Measurements from ENCODE around the gene CSNK1G2.
A peak's percentile ranks its signal among the peaks of the same experiment; 100 is the strongest.

Gene CSNK1G2

DNA sequence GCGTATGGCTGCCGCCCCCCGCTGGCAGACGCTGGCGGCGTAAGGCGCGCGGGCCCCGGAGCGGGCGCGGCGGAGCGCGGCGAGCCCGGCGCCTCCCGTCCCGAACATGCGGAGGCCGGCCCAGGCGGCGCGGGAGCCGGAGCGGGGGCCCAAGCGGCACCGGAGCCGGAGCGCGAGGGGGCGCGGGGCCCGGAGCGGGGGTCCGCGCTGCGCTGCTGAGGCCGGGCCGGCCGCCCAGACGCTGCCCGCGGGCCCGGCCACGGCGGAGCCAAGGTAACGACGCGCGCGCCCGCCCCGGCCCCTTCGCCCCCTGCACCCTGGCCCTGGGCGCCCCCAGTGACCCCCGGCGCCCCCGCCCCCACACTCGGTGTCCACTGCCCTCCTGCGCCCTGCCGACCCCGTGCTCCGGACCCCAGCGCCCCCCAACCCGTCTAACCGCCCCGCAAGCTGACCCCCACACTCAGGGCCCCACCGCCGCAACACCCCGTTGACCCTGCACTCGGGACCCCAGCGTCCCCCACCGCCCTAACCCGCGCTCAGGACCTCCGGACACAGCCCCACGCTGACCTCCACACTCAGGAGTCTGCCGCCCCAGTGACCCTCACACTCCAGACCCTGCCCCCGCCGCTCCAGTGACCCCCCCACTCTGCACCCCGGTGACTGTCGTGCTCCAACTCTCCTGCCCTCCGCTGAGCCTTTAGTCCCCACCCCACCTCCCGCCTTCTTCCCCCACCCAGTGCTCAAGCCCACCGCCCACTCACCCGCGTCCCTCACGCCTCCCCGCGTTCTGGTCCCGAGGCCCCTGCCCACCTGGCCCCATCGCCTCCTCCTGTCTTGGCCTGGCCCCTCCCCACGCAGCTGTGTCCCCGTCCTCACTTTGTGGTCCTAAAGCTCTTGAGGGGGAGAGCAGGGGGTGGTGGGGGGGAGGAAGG, at the start of gene CSNK1G2:
TSS of gene CSNK1G2 (plus strand) at position 27 of the 932 bp plus-strand sequence. CDS start 28,601 bp downstream, outside the sequence.
- no peak for DNase-seq (ENCODE audit: insufficient read length, low spot score)
- no peak for FAIRE-seq

DNA sequence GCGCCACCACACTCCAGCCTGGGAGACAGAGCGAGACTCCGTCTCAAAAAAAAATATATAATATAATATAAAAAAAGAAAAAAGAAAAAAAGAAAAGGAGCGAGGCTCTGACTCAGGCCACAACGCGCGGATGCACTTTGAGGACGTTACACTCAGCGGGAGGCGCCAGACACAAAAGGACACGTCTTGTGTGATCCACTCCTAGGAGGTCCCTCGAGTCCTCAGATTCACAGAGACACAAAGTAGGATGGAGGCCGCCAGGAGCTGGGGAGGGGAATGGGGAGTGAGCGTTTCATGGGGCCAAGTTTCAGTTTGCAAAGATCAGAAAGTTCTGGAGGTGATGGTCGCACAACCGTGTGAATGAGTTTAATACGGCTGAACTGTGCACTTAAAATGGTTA, 47.2 kb upstream of the CSNK1G2 start:
- no peak for FAIRE-seq
- no peak for DNase-seq (ENCODE audit: insufficient read length, low spot score)

DNA sequence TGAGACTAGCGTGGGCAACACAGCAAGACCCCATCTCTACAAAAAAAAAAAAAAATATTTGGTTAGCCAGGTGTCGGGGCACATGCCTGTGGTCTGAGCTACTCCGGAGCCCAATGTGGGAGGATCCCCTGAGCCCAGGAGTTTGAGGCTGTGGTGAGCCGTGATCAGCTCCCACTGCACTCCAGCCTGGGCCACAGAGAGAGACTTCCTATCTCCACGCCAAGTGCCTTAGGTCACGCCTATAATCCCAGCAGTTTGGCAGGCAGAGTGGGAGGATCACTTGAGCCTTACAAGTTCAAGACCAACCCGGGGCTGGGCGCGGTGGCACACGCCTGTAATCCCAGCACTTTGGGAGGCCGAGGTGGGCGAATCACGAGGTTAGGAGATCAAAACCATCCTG, 44.5 kb upstream of the CSNK1G2 start:
- DNase-seq (ENCODE audit: insufficient read length, low spot score) (no peak), FAIRE-seq (no peak)

DNA sequence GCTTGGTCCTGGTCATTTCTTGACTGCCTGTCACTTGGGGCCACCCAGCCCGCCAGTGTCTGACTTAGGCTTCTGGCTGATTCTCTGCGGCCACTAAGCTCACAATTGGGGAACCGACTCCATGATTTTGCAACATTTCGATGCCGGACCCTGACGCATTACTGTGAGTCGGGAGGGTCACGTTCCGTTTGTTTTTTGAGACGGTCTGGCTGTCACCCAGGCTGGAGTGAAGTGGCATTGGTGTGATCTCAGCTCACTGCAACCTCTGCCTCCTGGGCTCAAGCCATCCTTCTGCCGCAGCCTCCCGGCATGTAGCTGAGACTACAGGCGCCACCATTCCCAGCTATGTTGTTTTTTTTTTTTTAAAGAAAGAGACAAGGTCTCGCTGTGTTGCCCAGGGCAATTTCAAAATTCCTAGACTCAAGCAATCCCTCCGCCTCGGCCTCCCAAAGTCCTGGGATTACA, 39.0 kb upstream of the CSNK1G2 start:
- no peak for FAIRE-seq
- no peak for DNase-seq (ENCODE audit: insufficient read length, low spot score)

DNA sequence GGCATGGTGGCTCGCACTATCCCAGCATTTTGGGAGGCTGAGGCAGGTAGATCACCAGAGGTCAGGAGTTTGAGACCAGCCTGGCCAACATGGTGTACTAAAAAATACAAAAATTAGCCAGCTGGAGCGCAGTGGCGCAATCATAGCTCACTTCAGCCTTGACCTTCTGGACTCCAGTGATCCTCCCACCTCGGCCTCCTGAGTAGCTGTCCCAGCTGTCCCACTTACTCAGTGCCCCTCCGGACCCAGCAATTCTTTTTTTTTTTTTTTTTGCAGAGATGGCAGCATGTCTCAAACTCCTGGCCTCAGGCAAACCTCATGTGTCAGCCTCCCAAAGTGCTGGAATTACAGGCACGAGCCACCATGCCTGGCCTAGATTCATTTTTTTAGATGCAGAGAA, 38.0 kb upstream of the CSNK1G2 start:
- DNase-seq (ENCODE audit: insufficient read length, low spot score) (no peak), FAIRE-seq (no peak)

DNA sequence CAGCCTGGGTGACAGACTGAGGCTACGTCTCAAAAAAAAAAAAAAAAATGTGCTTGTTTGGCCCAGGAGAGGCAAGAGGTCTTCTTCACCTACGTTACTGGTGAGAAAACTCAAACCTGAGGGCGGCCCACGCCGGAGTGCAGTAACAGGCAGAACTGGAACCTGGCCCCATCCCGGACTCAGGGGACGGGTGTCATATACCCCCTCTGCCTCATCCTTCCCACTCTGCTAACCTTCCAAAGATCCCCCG, 36.2 kb upstream of the CSNK1G2 start:
- no peak for FAIRE-seq
- DNase-seq (ENCODE audit: insufficient read length, low spot score) = no peak

DNA sequence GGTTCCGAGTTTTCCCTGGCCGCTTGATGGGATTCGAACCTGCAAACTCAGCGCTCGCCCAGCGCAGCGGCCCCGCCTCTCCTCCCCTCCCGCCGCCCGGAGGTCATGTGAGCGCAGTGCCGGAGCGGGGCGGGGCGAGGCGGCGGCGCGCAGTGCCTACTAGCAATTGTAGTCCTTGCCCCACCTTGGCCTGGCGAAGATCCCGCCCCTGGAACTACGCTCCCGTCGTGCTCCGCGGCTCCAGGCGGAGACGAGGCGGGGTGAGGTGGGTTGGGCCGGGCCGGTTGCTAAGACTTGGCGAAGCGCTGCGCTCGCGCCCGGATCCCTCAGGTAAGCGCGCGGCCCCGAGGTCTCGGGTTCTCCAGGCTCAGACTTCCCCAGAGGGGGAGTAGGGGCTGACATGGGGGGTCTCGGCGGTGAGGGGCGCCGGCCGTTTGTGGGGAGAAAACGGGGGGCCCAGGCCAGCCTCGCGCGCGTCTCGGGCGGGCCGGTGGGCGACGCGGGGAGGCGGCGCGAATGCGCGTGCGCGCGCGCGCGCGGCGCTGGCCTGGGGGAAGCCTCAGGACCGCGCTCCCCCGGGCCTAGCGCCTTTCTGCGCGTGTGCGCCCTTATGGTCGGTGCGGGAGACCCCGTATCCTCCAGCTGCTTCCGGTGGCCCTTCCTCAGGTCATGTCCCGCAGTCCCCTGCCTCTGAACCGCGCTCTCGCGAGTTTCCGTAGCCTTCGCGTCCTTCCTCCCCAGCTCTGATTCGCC, 35.7 kb upstream of the CSNK1G2 start, which contains the start of the genes ADAT3 and SCAMP4:
TSS of gene ADAT3 (plus strand) at position 290 of the 753 bp plus-strand sequence. CDS start 6,649 bp downstream, outside the sequence.
TSS of gene SCAMP4 (plus strand) at position 290 of the 753 bp plus-strand sequence. CDS start 9,621 bp downstream, outside the sequence.
- peak; percentile 95 for FAIRE-seq

DNA sequence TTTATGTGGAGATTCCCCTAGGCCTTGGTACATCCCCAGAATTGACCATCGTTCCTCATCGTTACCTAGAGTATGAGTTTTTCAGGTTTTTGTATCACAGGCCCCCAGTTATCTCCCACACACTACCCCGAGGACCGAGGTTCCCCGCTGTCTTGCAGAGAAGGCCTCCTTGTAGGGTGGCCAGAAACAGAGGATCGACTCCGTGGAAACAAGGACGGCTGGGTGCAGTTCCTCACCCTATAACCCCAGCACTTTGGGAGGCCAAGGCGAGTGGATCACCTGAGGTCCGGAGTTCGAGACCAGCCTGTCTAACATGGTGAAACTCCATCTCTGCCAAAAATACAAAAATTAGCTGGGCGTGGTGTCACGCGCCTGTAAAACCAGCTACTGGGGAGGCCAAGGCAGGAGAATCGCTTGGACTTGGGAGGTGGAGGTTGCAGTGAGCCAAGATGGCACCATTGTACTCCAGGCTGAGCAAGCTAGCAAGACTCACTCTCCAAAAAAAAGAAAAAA, 35.1 kb upstream of the CSNK1G2 start:
- no peak for FAIRE-seq
- no peak for DNase-seq (ENCODE audit: insufficient read length, low spot score)

More for the DNA sequence above, 35.7 kb upstream of the CSNK1G2 start, which contains the start of the genes ADAT3 and SCAMP4:
- DNase-seq (ENCODE audit: insufficient read length, low spot score) = peak; percentile 96

DNA sequence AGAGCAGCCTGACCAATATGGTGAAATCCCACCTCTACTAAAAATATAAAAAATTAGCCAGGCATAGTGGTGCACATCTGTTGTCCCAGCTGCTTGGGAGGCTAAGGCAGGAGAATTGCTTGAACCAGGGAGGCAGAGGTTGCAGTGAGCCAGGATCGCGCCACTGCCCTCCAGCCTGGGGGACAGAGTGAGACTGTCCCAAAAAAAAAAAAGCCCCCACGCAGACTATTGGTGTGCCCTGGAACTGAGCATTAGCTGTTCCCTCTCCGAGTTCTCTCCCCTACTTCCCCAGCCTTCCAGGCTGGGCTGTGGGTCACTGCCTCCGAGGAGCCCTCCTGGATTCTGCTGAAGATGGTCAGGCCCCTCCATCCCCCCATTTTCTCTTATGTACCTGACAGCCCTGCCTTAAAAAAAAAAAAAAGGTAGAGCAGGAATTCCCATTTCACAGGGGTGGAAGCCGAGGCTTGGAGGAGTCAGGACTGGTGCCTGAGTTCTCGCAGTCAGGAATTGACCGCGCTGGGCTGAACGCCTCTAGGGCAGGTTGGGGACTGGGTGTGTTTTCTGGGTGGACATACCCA, 33.9 kb upstream of the CSNK1G2 start:
- FAIRE-seq = no peak
- no peak for DNase-seq (ENCODE audit: insufficient read length, low spot score)

DNA sequence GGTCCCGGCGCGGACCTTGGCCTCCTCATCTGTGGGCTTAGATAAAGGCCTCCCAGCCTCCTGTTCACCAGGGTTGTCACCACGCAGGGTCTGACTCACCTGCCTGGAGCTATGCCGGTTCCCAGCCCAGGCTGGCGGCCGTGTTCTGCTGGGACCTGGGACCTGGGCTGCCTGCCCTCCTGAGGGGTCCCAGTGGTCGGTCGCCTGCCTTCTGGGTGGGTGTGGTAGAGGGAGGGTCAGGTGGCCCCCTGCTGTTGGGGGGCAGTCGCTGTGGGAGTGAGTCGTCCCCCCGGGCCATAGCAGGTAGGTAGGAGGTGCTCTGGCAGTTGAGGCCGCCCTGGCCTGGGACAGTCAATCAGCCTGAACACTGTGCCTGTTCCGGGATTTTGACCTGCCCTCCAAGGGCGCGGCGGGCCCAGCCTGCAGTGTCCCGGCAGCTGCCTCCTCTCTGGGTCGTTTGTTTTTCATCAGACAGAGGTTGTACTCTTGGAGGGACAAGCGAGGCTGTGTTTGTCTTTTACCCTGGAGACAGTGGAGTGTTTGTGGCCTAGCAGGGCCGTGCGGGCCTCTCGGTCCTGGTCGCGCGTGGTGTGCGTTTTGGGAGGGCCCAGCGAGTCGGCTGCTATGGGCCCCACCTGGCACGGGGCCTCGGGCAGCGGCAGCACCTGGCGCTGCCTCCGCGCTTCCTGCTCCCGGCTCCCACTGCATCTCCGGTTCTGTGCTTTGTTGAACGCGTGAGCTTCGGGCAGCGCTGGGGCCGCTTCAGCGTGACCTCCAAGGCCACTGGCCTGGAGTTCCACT, 33.2 kb upstream of the CSNK1G2 start:
- no peak for DNase-seq (ENCODE audit: insufficient read length, low spot score)
- FAIRE-seq = no peak

DNA sequence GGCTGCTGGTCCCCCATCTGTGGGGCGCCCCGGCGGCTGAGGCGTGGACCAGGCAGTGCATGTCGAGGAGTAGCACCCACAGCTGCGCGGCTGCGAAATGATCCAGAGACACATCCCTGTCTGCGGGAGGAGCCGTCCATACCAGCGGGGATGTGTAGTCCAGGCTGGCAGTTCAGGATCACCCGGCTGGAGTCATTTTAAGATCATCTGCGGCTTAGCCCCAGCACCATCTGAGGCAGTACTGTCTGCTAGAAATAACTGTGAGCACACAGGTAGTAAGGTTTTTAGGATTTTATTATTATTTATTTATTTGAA, 32.7 kb upstream of the CSNK1G2 start:
- FAIRE-seq (no peak), DNase-seq (ENCODE audit: insufficient read length, low spot score) (no peak)

DNA sequence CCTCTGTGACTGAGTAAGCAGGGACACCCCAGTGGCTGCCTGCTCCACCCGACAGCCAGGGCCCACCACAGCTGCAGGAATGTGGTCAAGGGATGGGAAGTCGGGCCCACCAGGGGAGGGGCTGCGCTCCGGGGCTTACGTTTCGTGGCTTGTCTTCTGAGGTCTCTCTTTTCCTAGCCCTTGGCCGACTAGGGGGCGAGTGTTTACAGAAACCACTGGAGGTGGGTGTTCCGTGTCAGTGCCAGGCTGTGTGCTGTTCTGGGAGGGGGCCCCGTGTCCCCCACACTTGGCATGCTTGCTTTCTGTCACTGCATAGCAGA, 31.3 kb upstream of the CSNK1G2 start:
- no peak for FAIRE-seq
- no peak for DNase-seq (ENCODE audit: insufficient read length, low spot score)

DNA sequence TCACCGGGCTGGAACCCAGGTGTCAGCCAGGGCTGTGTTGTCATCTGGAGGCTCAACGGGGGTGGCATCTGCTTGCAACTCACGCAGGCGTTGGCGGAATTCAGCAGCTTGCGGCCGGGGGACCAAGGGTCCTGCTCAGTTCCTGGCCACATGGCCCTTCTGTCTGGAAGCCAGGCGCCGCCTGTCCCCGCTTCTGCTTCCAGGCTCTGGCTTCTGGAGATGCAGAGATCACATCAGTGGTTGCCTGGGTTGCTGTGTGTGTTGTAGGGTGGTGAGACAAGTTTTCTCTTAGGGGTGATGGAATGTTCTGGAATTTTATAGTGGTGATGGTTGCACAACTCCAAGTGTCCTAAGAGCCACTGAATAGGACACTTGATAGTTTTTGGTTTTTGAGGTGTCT, 30.8 kb upstream of the CSNK1G2 start:
- FAIRE-seq (no peak), DNase-seq (ENCODE audit: insufficient read length, low spot score) (no peak)

DNA sequence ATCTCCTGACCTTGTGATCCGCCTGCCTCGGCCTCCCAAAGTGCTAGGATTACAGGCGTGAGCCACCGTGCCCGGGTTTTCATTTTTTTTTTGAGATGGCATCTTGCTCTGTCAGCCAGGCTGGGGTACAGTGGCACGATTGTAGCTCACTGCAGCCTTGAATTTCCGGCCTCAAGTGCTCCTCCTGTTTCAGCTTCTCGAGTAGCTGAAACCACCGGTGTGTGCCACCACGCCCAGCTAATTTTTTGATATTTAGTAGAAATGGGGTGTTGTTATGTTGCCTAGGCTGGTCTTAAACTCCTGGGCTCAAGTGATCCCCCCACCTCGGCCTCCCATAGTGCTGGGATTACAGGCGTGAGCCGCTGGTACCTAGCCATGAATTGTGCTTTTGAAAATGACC, 29.9 kb upstream of the CSNK1G2 start:
- DNase-seq (ENCODE audit: insufficient read length, low spot score) = no peak
- FAIRE-seq = no peak

DNA sequence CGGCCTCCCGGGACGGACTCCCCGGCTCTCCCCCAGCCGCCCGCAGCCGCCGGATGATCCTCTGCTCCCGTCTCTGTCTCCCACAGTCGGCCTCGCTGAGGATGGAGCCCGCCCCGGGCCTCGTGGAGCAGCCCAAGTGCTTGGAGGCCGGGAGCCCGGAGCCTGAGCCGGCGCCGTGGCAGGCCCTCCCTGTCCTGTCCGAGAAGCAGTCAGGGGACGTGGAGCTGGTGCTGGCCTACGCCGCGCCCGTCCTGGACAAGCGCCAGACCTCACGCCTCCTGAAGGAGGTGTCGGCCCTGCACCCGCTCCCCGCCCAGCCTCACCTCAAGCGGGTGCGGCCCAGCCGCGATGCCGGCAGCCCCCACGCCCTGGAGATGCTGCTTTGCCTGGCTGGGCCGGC, 29.0 kb upstream of the CSNK1G2 start:
- no peak for FAIRE-seq
- DNase-seq (ENCODE audit: insufficient read length, low spot score) = no peak

DNA sequence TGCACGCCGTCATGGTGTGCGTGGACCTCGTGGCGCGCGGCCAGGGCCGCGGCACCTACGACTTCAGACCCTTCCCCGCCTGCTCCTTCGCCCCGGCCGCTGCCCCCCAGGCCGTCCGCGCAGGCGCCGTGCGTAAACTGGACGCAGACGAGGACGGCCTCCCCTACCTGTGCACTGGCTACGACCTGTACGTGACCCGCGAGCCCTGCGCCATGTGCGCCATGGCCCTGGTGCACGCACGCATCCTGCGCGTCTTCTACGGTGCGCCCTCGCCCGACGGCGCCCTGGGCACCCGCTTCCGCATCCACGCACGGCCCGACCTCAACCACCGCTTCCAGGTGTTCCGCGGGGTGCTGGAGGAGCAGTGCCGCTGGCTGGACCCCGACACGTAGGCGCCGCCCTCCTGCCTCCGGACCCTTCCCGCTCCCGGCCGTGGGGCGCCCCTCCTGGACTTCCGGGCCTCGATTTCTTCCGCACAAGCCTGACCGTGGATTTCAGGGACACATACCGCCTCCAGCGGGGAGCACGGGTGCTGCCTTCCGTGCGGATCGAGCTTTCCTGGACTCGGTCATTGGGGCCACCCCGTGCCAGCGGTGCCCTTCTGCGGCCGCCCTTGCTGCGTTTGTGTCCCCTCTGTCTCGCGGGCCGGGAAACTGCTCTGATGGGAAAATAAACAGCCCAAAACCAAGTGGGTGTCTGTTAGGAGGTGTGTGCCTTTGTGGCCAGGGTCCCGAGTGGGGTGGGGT, 28.0 kb upstream of the CSNK1G2 start:
- FAIRE-seq = no peak
- no peak for DNase-seq (ENCODE audit: insufficient read length, low spot score)

DNA sequence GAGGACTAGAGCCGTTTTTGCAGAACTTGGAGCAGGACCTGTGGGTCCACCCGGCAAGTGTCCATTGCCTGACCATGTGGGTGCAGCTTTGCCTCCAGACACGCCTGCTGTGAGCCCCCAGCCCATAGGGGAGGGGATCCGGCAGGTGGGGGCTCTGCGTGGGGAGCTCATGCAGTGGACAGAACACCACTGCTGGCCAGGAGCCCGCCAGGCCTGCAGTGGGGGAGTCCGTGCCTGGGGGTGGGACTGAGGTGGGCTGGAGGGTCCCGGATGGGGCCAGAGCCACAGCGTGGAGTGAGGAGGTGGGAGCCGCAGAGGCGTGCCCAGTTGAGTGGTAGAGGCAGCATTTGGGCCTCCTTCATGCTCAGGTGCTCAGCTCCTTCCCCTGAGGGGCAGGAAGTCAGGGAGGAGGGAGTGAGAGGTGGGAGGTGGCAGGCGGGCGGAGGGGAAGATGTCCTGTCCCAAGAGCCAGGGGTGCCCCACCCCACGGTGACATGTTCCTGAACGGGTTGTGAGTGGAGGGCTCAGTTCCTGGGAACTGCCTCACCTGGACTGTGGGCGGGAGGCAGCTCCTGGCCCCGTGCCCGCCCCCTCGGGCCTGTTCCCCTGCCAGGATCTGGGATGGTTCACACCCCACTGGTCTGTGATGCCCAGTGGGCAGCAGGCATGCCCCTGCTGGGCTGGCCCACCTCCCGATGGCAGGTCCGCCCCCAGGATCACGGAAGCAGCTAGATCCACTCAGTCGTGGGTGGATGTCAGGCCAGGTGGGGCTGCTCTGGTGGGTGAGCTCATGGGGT, 27.0 kb upstream of the CSNK1G2 start:
- FAIRE-seq (no peak), DNase-seq (ENCODE audit: insufficient read length, low spot score) (no peak)

DNA sequence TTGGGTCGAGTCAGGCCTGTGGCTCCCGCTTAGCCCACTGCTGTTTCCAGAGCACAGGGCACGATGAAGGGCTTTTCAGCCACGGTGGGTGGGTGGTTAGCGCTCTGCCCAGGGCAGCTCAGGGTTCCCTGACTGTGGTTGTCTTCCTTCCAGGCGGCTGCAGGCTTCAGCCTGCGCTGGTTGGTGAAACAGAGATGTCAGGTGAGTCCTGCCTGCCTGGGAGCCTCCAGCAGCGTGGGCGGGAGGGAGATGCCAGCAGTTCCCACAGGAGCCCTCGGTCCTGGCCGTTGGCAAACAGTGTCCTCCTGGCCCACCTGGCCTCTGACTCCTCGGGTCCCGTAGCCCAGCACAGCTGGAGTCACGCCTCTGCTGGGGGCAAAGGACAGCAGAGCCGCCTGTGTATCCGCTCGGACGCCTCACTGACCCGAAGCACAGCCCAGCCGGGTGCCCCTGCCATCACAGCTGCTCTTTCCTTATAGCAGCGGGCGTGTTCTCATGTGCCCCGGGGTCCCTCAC, 26.1 kb upstream of the CSNK1G2 start:
- DNase-seq (ENCODE audit: insufficient read length, low spot score) (no peak), FAIRE-seq (no peak)

DNA sequence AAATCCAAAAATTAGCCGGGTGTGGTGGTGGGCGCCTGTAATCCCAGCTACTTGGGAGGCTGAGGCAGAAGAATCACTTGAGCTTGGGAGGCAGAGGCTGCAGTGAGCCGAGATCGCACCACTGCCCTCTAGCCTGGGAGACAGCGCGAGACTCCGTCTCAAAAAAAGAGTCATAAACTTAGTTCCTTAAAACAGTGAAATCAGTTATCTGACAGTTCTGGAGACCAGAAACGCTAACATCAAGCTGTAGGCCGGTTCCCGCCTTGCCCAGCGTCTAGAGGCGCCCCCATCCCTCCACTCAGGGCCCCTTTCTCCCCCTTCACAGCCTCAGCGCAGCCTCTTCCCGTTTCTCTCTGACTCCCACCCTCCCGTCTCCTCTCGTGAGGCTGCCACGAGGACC, 23.8 kb upstream of the CSNK1G2 start:
- no peak for FAIRE-seq
- DNase-seq (ENCODE audit: insufficient read length, low spot score) = no peak
